HepG2 (cell line): ENCODE measurements around the gene SPINT4. TPM values are rescaled to one million over a fixed set of nuclear protein-coding genes. Genes with fewer than 3 reads are reported as not detected.

ENCODE experiments used
- AGO2 ChIP-seq: fragments of 200-400 bp; formaldehyde crosslinking; optimal IDR thresholded peaks from 2 replicates; pipeline ENCODE3; 2017; ENCODE audit warnings: mild to moderate bottlenecking, low read depth, low read length, moderate library complexity
- ARNTL ChIP-seq: sonication (generic); formaldehyde crosslinking; IDR thresholded peaks from 2 replicates; pipeline ENCODE4 v1.4.0; 2020; ENCODE audit warnings: mild to moderate bottlenecking, missing genetic modification reagents
- DMAP1 ChIP-seq: IDR thresholded peaks from 2 replicates; pipeline ENCODE4 v1.6.1; 2016
- FOXA3 ChIP-seq: IDR thresholded peaks from 2 replicates; pipeline ENCODE4 v1.6.1; 2016; ENCODE audit warnings: missing genetic modification reagents, missing compliant biosample characterization
- FOXC1 ChIP-seq: sonication (generic); formaldehyde crosslinking; IDR thresholded peaks from 2 replicates; pipeline ENCODE4 v1.8.0; 2022; ENCODE audit warnings: mild to moderate bottlenecking, missing genetic modification reagents, borderline replicate concordance
- HCFC1 ChIP-seq: fragments of 150-350 bp; IDR thresholded peaks from 2 replicates; pipeline ENCODE4 v1.6.1; 2014; ENCODE audit warnings: low read depth, low read length
- KLF11 ChIP-seq: IDR thresholded peaks from 2 replicates; pipeline ENCODE4 v1.6.1; 2016; ENCODE audit warnings: missing compliant biosample characterization
- MED1 ChIP-seq: sonication (generic); formaldehyde crosslinking; IDR thresholded peaks from 2 replicates; pipeline ENCODE4 v1.4.0; 2020; ENCODE audit warnings: missing genetic modification reagents
- MIXL1 ChIP-seq: IDR thresholded peaks from 2 replicates; pipeline ENCODE4 v1.6.1; 2016
- NR2F1 ChIP-seq, 2 experiments: fragments of 450-650 bp in 1 of 2; formaldehyde crosslinking in 1 of 2; IDR thresholded peaks; 2 replicates each; pipeline versions ENCODE4 v1.5.0 to v1.6.1; 2016 to 2020; ENCODE audit warnings: mild to moderate bottlenecking in 1 of 2, missing compliant biosample characterization in 1 of 2, missing genetic modification reagents in 1 of 2, moderate library complexity in 1 of 2
- POLR2AphosphoS2 ChIP-seq: IDR thresholded peaks from 2 replicates; pipeline ENCODE4 v1.6.1; 2011; ENCODE audit warnings: low read depth, low read length, improper control_type of control experiment
- SMAD1 ChIP-seq: sonication (generic); formaldehyde crosslinking; IDR thresholded peaks from 2 replicates; pipeline ENCODE4 v1.4.0; 2020; ENCODE audit warnings: missing genetic modification reagents, low read depth, mild to moderate bottlenecking, borderline replicate concordance
- SMAD3 ChIP-seq: sonication (generic); formaldehyde crosslinking; IDR thresholded peaks from 2 replicates; pipeline ENCODE4 v1.4.0; 2020; ENCODE audit warnings: missing genetic modification reagents
- TEAD3 ChIP-seq: optimal IDR thresholded peaks from 2 replicates; pipeline ENCODE3; 2016; ENCODE audit warnings: borderline replicate concordance
- ZBTB38 ChIP-seq: sonication (generic); formaldehyde crosslinking; IDR thresholded peaks from 2 replicates; pipeline ENCODE4 v1.5.1; 2020; ENCODE audit warnings: mild to moderate bottlenecking, missing genetic modification reagents
- ZNF790 ChIP-seq: sonication (generic); formaldehyde crosslinking; IDR thresholded peaks from 2 replicates; pipeline ENCODE4 v1.8.0; 2022; ENCODE audit warnings: missing genetic modification reagents, mild to moderate bottlenecking, borderline replicate concordance
- ZNF878 ChIP-seq: sonication (generic); formaldehyde crosslinking; IDR thresholded peaks from 2 replicates; pipeline ENCODE4 v1.8.1; 2023; ENCODE audit warnings: mild to moderate bottlenecking, missing genetic modification reagents, moderate library complexity
- ZSCAN9 ChIP-seq: IDR thresholded peaks from 2 replicates; pipeline ENCODE4 v1.6.1; 2016; ENCODE audit warnings: borderline replicate concordance
- polyA plus RNA-seq, 8 experiments: library from polyadenylated mRNA; depleted of rRNA in 3 of 8; stranded (reverse) in 7 of 8; unstranded in 1 of 8; fragments of >200 nt; fragmentation: Illumina TruSeq in 4 of 8; extraction: Trizol in 4 of 8; gene quantifications; 2 replicates each; pipeline versions ENCODE4 v1.2.1 to v1.2.3, GENCODE V29; 2011 to 2016; ENCODE audit warnings: low read depth in 4 of 8, missing spikeins in 1 of 8, mixed read lengths in 1 of 8; ENCODE audit not compliant: insufficient read depth in 1 of 8
- total RNA-seq, 5 experiments: library from RNA; depleted of rRNA; stranded (reverse); fragments of >200 nt; fragmentation: Illumina TruSeq; extraction: Trizol; gene quantifications; 2 replicates each; pipeline ENCODE4 v1.2.3, GENCODE V29; 2016; ENCODE audit warnings: low read depth in 1 of 5
- TF ChIP-seq, protein P1 (sequence below): sonication (generic); formaldehyde crosslinking; IDR thresholded peaks from 2 replicates; pipeline ENCODE4 v1.9.0; 2021; ENCODE audit warnings: mild to moderate bottlenecking, missing genetic modification reagents
- TF ChIP-seq, protein P2 (sequence below): IDR thresholded peaks from 2 replicates; pipeline ENCODE4 v1.6.1; 2012; ENCODE audit warnings: inconsistent platforms
- TF ChIP-seq, protein P3 (sequence below): IDR thresholded peaks from 2 replicates; pipeline ENCODE4 v1.6.1; 2012; ENCODE audit warnings: low read depth, low read length, improper control_type of control experiment
- TF ChIP-seq, protein P4 (sequence below): sonication (generic); formaldehyde crosslinking; IDR thresholded peaks from 2 replicates; pipeline ENCODE4 v1.4.0; 2020; ENCODE audit warnings: missing genetic modification reagents, mild to moderate bottlenecking, borderline replicate concordance

Gene SPINT4
- total and polyA plus RNA-seq, 2 of the 13 experiments (the other 11 are each of a cell fraction or from before 2014, with no cell fraction given), result not detected

DNA sequence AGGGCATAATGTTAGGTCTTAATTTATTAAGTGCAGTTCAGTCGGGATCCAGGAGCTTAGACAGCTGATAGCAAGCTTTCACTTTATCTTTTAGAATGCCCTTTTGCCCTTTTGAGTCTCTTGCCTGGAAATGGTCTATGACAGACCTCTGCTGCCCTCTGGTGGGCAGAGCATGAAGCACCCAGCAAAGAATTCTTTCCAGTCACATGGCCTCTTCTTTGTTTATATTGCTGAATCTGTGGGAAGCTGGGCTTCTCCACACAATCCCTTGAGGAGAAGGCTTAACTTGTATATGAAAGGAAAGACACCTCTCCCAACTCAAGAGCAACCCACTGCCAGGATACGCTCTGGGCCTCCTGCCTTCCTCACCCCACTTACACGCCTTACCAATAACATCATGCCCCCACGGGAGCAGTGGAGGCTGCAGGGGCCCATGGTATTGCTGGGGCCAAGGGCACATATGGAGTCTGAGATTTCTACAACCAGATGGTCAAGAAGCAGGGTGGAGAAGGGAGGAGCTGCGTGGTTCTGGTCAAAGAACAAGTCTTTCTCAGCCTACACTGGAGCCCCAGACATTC is 49.1 kb downstream of the SPINT4 start (continued):
- TF ChIP-seq, protein P1, sequence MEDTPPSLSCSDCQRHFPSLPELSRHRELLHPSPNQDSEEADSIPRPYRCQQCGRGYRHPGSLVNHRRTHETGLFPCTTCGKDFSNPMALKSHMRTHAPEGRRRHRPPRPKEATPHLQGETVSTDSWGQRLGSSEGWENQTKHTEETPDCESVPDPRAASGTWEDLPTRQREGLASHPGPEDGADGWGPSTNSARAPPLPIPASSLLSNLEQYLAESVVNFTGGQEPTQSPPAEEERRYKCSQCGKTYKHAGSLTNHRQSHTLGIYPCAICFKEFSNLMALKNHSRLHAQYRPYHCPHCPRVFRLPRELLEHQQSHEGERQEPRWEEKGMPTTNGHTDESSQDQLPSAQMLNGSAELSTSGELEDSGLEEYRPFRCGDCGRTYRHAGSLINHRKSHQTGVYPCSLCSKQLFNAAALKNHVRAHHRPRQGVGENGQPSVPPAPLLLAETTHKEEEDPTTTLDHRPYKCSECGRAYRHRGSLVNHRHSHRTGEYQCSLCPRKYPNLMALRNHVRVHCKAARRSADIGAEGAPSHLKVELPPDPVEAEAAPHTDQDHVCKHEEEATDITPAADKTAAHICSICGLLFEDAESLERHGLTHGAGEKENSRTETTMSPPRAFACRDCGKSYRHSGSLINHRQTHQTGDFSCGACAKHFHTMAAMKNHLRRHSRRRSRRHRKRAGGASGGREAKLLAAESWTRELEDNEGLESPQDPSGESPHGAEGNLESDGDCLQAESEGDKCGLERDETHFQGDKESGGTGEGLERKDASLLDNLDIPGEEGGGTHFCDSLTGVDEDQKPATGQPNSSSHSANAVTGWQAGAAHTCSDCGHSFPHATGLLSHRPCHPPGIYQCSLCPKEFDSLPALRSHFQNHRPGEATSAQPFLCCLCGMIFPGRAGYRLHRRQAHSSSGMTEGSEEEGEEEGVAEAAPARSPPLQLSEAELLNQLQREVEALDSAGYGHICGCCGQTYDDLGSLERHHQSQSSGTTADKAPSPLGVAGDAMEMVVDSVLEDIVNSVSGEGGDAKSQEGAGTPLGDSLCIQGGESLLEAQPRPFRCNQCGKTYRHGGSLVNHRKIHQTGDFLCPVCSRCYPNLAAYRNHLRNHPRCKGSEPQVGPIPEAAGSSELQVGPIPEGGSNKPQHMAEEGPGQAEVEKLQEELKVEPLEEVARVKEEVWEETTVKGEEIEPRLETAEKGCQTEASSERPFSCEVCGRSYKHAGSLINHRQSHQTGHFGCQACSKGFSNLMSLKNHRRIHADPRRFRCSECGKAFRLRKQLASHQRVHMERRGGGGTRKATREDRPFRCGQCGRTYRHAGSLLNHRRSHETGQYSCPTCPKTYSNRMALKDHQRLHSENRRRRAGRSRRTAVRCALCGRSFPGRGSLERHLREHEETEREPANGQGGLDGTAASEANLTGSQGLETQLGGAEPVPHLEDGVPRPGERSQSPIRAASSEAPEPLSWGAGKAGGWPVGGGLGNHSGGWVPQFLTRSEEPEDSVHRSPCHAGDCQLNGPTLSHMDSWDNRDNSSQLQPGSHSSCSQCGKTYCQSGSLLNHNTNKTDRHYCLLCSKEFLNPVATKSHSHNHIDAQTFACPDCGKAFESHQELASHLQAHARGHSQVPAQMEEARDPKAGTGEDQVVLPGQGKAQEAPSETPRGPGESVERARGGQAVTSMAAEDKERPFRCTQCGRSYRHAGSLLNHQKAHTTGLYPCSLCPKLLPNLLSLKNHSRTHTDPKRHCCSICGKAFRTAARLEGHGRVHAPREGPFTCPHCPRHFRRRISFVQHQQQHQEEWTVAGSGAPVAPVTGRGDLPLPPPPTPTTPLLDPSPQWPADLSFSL, result no peak
- peak; percentile 66; the same call in 1 of the 2 replicates for TF ChIP-seq ARNTL (CRISPR knock-in tag)
- TF ChIP-seq, protein P2, sequence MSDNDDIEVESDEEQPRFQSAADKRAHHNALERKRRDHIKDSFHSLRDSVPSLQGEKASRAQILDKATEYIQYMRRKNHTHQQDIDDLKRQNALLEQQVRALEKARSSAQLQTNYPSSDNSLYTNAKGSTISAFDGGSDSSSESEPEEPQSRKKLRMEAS, result peak; percentile 54; the same call in 1 of the 2 replicates
- TF ChIP-seq, protein P3, sequence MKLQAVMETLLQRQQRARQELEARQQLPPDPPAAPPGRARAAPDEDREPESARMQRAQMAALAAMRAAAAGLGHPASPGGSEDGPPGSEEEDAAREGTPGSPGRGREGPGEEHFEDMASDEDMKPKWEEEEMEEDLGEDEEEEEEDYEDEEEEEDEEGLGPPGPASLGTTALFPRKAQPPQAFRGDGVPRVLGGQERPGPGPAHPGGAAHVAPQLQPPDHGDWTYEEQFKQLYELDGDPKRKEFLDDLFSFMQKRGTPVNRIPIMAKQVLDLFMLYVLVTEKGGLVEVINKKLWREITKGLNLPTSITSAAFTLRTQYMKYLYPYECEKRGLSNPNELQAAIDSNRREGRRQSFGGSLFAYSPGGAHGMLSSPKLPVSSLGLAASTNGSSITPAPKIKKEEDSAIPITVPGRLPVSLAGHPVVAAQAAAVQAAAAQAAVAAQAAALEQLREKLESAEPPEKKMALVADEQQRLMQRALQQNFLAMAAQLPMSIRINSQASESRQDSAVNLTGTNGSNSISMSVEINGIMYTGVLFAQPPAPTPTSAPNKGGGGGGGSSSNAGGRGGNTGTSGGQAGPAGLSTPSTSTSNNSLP, result peak; percentile 72; the same call in 1 of the 2 replicates
- peak; percentile 75; the same call in 1 of the 2 replicates for TF ChIP-seq FOXC1 (CRISPR knock-in tag)
- 0 out of 2 replicates have a peak, but pooled peaks have one; percentile 28 for TF ChIP-seq SMAD3
- peak; percentile 71; the same call in 1 of the 2 replicates for TF ChIP-seq SMAD1 (CRISPR knock-in tag)
- no peak for TF ChIP-seq HCFC1
- no peak for TF ChIP-seq ZNF878 (CRISPR knock-in tag)
- peak; percentile 23; the same call in 1 of the 2 replicates for TF ChIP-seq MED1 (CRISPR knock-in tag)
- TF ChIP-seq ZBTB38 (CRISPR knock-in tag), result no peak
- peak; percentile 55; the same call in 1 of the 2 replicates for TF ChIP-seq DMAP1 (CRISPR knock-in tag)
- peak; percentile 75; the same call in 1 of the 2 replicates for TF ChIP-seq ZSCAN9 (CRISPR knock-in tag)
- TF ChIP-seq KLF11 (CRISPR knock-in tag), result peak; percentile 73
- peak; percentile 64; the same call in 1 of the 2 replicates for TF ChIP-seq MIXL1
- TF ChIP-seq AGO2, result no peak
- TF ChIP-seq NR2F1 (CRISPR knock-in tag; IDR thresholded peaks at IDR 0.05), result peak; percentile 95 to 99
- peak; percentile 86 for TF ChIP-seq FOXA3
- TF ChIP-seq ZNF790 (CRISPR knock-in tag), result no peak
- TF ChIP-seq TEAD3 (CRISPR knock-in tag), result peak; percentile 69
- TF ChIP-seq, protein P4, sequence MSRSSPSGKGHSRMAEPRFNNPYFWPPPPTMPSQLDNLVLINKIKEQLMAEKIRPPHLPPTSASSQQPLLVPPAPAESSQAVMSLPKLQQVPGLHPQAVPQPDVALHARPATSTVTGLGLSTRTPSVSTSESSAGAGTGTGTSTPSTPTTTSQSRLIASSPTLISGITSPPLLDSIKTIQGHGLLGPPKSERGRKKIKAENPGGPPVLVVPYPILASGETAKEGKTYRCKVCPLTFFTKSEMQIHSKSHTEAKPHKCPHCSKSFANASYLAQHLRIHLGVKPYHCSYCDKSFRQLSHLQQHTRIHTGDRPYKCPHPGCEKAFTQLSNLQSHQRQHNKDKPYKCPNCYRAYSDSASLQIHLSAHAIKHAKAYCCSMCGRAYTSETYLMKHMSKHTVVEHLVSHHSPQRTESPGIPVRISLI, result no peak
- TF ChIP-seq POLR2AphosphoS2, result no peak
